Thyroid gland (tissue), 4 donors: ENCODE measurements around the gene HRH1. TPM values are rescaled to one million over a fixed set of nuclear protein-coding genes. Genes with fewer than 3 reads are reported as not detected.

Source experiments
- DNase-seq, 2 donors: peaks; one replicate each; pipeline ENCODE4 v3.0.0-alpha.2; 2019
- H3K27ac ChIP-seq, 3 donors: fragments of 200-600 bp; sonication (generic); 1 replicate in 2 of 3; 2 replicates in 1 of 3; pipeline ENCODE4 v1.5.1; 2016 to 2019; ENCODE audit warnings: mild to moderate bottlenecking in 1 of 3, moderate library complexity in 1 of 3
- H3K27me3 ChIP-seq: fragments of 200-600 bp; sonication (generic); one replicate; pipeline ENCODE4 v1.5.1; 2019
- H3K36me3 ChIP-seq, 2 donors: fragments of 200-600 bp; sonication (generic); one replicate each; pipeline ENCODE4 v1.5.1; 2016 to 2019
- H3K4me1 ChIP-seq, 2 donors: fragments of 200-600 bp; sonication (generic); one replicate each; pipeline ENCODE4 v1.5.1; 2017 to 2019
- H3K4me3 ChIP-seq, 3 donors: fragments of 200-600 bp; sonication (generic); replicated peaks in 1 of 3; 1 replicate in 2 of 3; 2 replicates in 1 of 3; pipeline ENCODE4 v1.5.1; 2016; ENCODE audit warnings: mild to moderate bottlenecking in 1 of 3
- H3K9me3 ChIP-seq: fragments of 200-600 bp; sonication (generic); one replicate; pipeline ENCODE4 v1.5.1; 2017
- CTCF ChIP-seq, 6 experiments: fragments of 200-600 bp in 3 of 6; fragments of 450-650 bp in 3 of 6; sonication (generic) in 3 of 6; IDR thresholded peaks; one replicate each; pipeline ENCODE4 v1.5.1; 2016 to 2019; ENCODE audit warnings: antibody characterized with exemption in 6 of 6, mild to moderate bottlenecking in 2 of 6, inconsistent platforms in 1 of 6, moderate library complexity in 1 of 6
- POLR2A ChIP-seq, 2 donors: fragments of 450-650 bp; IDR thresholded peaks; one replicate each; pipeline ENCODE4 v1.6.1; 2017; ENCODE audit warnings: antibody characterized with exemption in 2 of 2, mild to moderate bottlenecking in 2 of 2, moderate library complexity in 1 of 2
- WGBS, 2 donors: methylation state at CpG; one replicate each; pipeline ENCODE4 v1.1.5; 2017; 5-methylcytosine and 5-hydroxymethylcytosine counted together
- intact Hi-C: fragments of 100-400 bp; cut with DNase I; formaldehyde crosslinking; loops from one replicate; pipeline ENCODE4 v1.15.1; 2023
- total RNA-seq, 4 donors: library from RNA; depleted of rRNA; stranded (reverse); fragments of >200 nt; gene quantifications; one replicate each; pipeline ENCODE4 v1.2.3, GENCODE V29; 2016

HRH1 gene
- total RNA-seq, 4 donors from 2014 or later, result 1.9 to 2.6 (median 2.4) TPM; not detected in 1

- no peaks in the 10 kb centered on the region for H3K36me3 ChIP-seq
- H3K4me3 ChIP-seq, result no peak overlapping the region
- no peak for DNase-seq
- H3K27me3 ChIP-seq, result no peaks in the 10 kb centered on the region
- H3K9me3 ChIP-seq, result no peaks in the 10 kb centered on the region
- TF ChIP-seq POLR2A (IDR thresholded peaks at IDR 0.05), result no peak
- no peak for TF ChIP-seq CTCF (IDR thresholded peaks at IDR 0.05)
- H3K27ac ChIP-seq, result no peak overlapping the region
- WGBS, 2 donors, result 84 to 89% methylated on average over 6 of the region's 6 CpGs
- peaks cover 6 to 25% of the 10 kb centered on the region in 2 donors for H3K4me1 ChIP-seq
- intact Hi-C loops, result no loop called here
Observed at GRCh38 chr3:11188231-11188630, 33.9 kb downstream of the HRH1 start.

- intact Hi-C loops, result no loop called here
- H3K27me3 ChIP-seq, result no peaks in the 10 kb centered on the region
- H3K9me3 ChIP-seq, result no peaks in the 10 kb centered on the region
- no peak for DNase-seq
- no peak overlapping the region for H3K4me3 ChIP-seq
- WGBS, 2 donors, result 28 to 38% methylated on average over 3 to 5 of the region's 5 CpGs
- no peak overlapping the region for H3K27ac ChIP-seq
- TF ChIP-seq POLR2A (IDR thresholded peaks at IDR 0.05), result no peak
- TF ChIP-seq CTCF (IDR thresholded peaks at IDR 0.05), result no peak
- peaks cover 0 to 19% of the 10 kb centered on the region in 2 donors for H3K4me1 ChIP-seq
- H3K36me3 ChIP-seq, result no peaks in the 10 kb centered on the region
Observed at GRCh38 chr3:11195201-11195600, 40.9 kb downstream of the HRH1 start.

- H3K4me3 ChIP-seq, result no peak overlapping the region
- intact Hi-C loops, result no loop called here
Observed at GRCh38 chr3:11195721-11196332, 41.5 kb downstream of the HRH1 start.

GRCh38 chr3:11197484-11197883 is 43.2 kb downstream of the HRH1 start:
- intact Hi-C loops, result no loop called here
- no peaks in the 10 kb centered on the region for H3K27me3 ChIP-seq
- TF ChIP-seq CTCF (IDR thresholded peaks at IDR 0.05), result no peak
- TF ChIP-seq POLR2A (IDR thresholded peaks at IDR 0.05), result no peak
- no peaks in the 10 kb centered on the region for H3K36me3 ChIP-seq
- no peak overlapping the region for H3K27ac ChIP-seq
- H3K9me3 ChIP-seq, result no peaks in the 10 kb centered on the region
- no peak for DNase-seq
- no peak overlapping the region for H3K4me3 ChIP-seq
- 78 to 84% methylated on average over 1 of the region's 1 CpG for WGBS, 2 donors
- peaks cover 0 to 28% of the 10 kb centered on the region in 2 donors for H3K4me1 ChIP-seq

More at GRCh38 chr3:11195721-11196332, 41.5 kb downstream of the HRH1 start:
- Histone ChIP-seq H3K36me3 (no peaks in the 10 kb centered on the region), H3K27me3 (no peaks in the 10 kb centered on the region), H3K9me3 (no peaks in the 10 kb centered on the region), H3K27ac (no peak overlapping the region), H3K4me1 (peaks cover 0 to 20% of the 10 kb centered on the region in 2 donors)
- TF ChIP-seq CTCF (IDR thresholded peaks at IDR 0.05) (no peak), POLR2A (IDR thresholded peaks at IDR 0.05) (no peak)
- DNase-seq, result no peak
- 28 to 42% methylated on average over 9 to 10 of the region's 10 CpGs for WGBS, 2 donors

- DNase-seq, result no peak
- Histone ChIP-seq H3K36me3 (no peaks in the 10 kb centered on the region), H3K27me3 (no peaks in the 10 kb centered on the region), H3K4me3 (no peak overlapping the region), H3K4me1 (peaks cover 0 to 28% of the 10 kb centered on the region in 2 donors), H3K9me3 (no peaks in the 10 kb centered on the region), H3K27ac (no peak overlapping the region)
- TF ChIP-seq CTCF (IDR thresholded peaks at IDR 0.05), result no peak
- TF ChIP-seq POLR2A (IDR thresholded peaks at IDR 0.05), result no peak
- intact Hi-C loops, result no loop called here
- WGBS, 2 donors, result 66 to 68% methylated on average over 8 of the region's 8 CpGs
Observed at GRCh38 chr3:11198070-11198469, 43.8 kb downstream of the HRH1 start.
